EL (cell line): ENCODE measurements around the gene CPZ.
"Not testable (repeated sequence)": the region's sequence is repeated elsewhere in the genome, so short reads cannot be mapped to it uniquely, and the experiment has no call there.

Source experiments
- DNase-seq: peaks from one replicate; pipeline ENCODE4 v3.0.0-alpha.2; 2016

The CPZ gene

DNA sequence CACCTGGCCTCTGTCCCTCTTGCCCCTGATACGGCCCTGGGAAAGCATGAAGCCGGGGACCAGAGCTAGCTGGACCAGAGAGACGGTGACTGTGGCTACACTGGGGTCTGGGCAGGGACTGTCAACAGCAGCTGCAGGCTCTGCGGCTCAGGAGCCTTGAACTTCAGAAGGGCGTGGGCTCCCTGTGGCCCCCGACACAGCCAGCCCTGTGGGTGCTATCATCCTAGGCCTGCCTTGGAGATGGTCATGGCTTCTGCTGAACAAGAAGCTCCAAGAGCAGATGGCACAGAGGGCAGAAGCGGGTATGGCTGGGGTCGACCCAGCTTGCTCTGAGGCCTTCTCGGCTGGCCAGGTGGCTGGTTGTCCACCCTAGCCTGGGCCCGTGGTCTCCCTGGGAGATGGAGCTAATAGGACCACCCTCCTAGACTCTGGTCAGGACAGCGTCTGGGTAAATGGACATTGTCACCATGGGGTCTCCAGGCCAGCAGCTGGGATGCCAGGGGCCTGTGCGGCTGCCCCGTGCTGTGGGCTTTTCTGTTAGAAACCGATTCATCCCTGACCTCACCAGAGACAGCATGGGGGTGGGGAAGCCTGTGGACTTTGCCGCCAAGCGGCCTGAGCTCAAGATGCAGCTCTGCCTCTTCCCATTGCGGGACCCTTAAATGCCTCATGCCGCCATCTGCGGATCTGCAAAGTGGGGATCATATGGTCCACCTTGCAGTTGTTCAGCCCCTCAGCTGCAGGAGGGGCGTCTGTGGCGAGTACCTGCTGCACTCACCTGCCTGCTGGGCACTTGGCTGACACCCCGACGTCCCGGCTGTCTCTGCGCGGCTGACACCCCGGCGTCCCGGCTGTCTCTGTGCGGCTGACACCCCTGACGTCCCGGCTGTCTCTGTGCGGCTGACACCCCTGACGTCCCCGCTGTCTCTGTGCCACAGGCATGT is 21.1 kb downstream of the CPZ start:
- no peak for DNase-seq

DNA sequence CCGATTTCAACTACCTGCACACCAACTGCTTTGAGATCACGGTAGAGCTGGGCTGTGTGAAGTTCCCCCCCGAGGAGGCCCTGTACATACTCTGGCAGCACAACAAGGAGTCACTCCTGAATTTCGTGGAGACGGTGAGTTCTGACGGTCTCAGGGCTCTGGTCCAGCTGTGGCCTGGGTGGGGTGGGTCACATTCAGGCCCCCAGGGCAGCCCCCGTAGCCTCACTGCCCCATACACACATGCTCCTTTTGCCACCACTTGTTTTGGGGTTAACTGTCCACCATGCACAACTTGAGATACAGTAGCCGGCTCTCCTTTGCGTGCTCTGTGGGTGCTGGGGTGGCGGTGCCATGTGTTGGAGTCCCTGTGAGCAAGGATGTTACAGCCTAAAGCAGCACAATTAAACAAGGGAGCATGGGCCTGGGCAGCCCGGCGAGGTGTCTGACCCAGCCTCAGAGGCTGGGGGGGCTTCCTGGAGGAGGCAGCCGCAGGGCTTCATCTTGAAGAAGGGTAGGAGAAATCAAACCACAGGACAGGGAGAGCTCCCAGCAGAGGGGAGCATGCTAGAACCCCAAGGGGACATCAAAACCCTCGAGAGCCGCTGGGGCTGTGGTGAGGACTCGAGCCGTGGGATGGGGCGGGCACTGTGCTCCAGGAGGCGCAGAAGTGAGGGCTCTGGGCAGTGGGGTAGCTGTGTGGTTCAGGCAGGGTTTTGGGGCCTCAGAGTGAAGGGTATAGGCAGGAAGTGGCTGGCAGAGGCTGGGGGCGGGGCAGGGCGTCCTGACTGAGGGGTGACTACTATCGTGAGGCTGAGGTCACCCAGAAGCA is 22.0 kb downstream of the CPZ start:
- DNase-seq = no peak

- no peak for DNase-seq
Measured at GRCh38 chr4:8615366-8615765, 22.8 kb downstream of the CPZ start.

DNA sequence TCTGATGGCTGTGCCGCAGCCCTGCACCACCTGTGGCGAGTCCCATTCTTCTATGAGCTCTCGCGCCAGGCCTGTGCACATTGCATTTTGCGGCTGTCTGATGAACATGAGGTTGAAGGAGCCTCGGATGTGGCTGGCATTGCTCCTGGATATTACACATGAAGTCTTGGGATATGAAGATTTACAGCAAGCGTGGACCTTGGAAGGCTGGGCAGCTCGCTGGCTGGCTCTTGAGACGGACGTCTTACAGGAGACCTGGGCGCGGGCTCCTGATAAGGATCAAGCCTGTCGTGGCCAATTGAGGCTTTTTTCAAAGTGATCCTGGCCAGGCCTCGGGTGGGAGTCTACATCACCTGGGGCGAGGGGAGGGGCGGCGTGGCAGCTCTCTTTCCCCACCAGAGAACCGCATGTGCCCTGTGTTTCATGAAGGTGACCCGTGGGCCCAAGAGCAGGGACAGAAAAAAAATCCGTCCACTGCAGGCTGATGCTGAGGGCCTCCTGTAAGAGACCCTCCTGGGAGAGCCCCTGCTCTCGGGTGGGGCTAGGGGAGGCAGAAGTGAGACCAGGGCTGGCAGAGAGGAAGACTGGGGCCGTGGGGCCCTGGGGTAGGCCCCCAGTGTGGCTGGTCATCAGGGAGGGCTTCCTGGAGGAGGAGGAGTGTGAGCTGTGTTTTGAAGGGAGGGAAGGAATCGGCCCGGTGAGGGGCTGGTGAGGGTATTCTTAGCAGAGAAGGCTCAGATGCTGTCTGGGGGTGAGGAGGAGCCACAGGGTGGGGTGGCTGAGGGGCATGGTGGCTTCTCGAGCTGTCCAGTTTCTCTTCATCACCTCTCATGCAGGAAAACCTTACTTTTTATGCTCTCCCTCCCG is 23.6 kb downstream of the CPZ start:
- no peak for DNase-seq

GRCh38 chr4:8616831-8617230 is 24.3 kb downstream of the CPZ start:
- DNase-seq = no peak

GRCh38 chr4:8617486-8618040 is 25.0 kb downstream of the CPZ start:
- no peak for DNase-seq

GRCh38 chr4:8618421-8618820 is 25.9 kb downstream of the CPZ start:
- no peak for DNase-seq

- DNase-seq = no peak
Measured at GRCh38 chr4:8618961-8619720, 26.6 kb downstream of the CPZ start.

DNA sequence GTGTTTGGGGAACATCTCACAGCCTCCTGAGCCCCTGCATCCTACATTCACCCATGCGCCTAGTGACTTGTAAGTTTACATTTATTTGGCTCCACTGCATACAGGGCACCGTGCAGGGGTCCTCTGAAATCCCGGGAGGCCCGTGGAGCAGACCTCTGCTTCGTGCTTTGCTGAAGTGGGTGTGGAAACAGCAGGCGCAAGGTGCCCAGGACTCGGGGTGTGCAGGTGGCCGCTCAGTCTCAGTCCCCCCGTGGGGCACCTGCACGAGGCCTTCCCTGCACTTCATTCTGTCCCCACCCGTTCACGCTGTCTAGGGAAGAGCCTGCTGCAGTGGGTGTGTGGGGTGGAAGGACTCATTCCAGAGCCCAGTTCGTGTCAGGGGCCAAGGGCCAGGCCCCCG is 28.6 kb downstream of the CPZ start:
- DNase-seq = not testable (repeated sequence)

DNA sequence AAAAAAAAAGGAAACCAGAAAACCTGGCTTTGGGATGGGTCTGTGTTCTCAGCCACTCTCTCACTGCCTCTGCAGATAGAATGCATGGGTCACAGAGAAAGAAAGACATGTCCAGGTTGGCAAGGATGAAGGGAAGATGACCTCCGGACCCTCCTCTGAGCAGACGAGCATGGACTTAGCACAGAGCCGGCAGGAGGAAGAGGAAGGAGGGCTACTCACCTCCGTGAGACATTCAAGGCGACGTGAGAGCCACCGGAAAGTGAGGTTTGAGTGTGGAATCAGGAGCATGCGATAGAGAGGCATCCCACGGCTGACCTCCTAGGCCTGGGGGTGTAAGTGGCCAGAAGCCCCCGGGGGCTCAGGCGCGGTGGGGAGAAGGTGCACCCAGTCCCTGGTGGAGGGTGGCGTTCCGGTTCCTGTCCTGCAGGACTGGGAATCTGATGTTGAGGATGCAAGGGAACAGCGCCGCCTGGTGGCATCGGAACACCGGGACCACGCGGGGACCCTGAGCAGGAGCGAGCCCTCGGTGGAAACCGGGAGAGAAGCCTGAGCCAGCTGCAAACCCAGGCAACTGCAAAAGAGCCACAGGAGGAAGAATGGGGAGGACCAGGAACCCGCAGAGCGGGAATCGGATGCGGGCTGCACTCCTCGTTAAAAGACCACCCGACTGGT is 32.2 kb downstream of the CPZ start:
- DNase-seq = not testable (repeated sequence)

- not testable (repeated sequence) for DNase-seq
Measured at GRCh38 chr4:8630240-8630905, 37.8 kb downstream of the CPZ start.

DNA sequence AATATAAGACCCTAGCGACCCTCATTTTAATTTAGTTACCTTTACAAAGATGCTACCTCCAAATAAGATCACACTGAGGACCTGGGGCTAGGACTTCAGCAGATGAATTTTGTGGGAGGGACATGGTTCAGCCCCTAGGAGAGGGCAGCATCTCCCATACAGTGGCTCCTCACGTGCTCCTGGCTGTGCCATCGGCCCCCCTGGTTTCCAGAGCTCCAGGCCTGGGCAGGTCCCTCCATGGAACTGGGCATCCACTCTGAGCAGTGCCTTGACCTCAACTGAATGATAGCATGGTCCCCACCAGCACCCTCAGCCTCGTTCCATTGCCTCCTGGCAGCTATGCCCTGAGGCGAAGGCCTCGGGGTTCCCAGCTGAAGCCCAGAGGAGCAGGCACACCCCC is 39.3 kb downstream of the CPZ start:
- not testable (repeated sequence) for DNase-seq

GRCh38 chr4:8634773-8635172 is 42.2 kb downstream of the CPZ start:
- DNase-seq = not testable (repeated sequence)

GRCh38 chr4:8635897-8636554 is 43.5 kb downstream of the CPZ start:
- DNase-seq = not testable (repeated sequence)

- no peak for DNase-seq
Measured at GRCh38 chr4:8637456-8637984, 45.0 kb downstream of the CPZ start.

DNA sequence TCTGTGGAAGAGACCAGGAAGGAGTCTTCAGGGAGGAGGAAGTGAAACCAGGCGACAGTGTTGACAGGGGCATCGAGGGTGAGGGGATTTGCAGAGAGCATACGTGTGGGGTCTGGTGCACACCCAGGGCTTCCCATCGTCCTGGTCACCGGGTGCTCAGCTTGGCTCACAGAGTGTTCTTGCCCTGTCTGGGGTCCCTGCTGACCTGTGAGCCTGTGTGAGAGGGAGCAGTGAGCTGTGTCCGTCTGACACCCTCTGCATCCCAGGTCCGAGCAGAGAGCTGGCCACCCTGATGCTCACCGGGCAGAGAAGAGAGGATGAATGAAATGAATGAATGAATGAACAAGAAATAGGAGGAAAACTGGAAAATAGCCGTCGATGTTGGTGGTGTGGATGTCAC is 46.5 kb downstream of the CPZ start:
- DNase-seq = no peak

- DNase-seq = no peak
Measured at GRCh38 chr4:8639777-8640720, 47.5 kb downstream of the CPZ start.

GRCh38 chr4:8640816-8641215 is 48.3 kb downstream of the CPZ start:
- no peak for DNase-seq

- DNase-seq = no peak
Measured at GRCh38 chr4:8641256-8641655, 48.7 kb downstream of the CPZ start.
